Neural progenitor cell (in vitro differentiated cells): ENCODE measurements around the gene YDJC. TPM values are rescaled to one million over a fixed set of nuclear protein-coding genes. Genes with fewer than 3 reads are reported as not detected.

Experiments used
- DNase-seq: peaks from one replicate; pipeline ENCODE4 v3.0.0-alpha.2; 2016; ENCODE audit warnings: low spot score
- H2AFZ ChIP-seq: fragments of 200-600 bp; sonication (generic); replicated peaks from 2 replicates; pipeline ENCODE4 v1.6.1; 2016; ENCODE audit warnings: antibody characterized with exemption
- H3F3A ChIP-seq: fragments of 200-600 bp; sonication (generic); 2 replicates; pipeline ENCODE4 v1.6.1; 2016; ENCODE audit warnings: antibody characterized with exemption, low read depth
- H3K27ac ChIP-seq: fragments of 200-600 bp; sonication (generic); 2 replicates; pipeline ENCODE4 v1.5.1; 2016; ENCODE audit warnings: mild to moderate bottlenecking
- H3K27me3 ChIP-seq: fragments of 200-600 bp; sonication (generic); 2 replicates; pipeline ENCODE4 v1.6.1; 2016; ENCODE audit warnings: mild to moderate bottlenecking, moderate library complexity
- H3K36me3 ChIP-seq: fragments of 200-600 bp; sonication (generic); 2 replicates; pipeline ENCODE4 v1.5.1; 2016
- H3K4me1 ChIP-seq: fragments of 200-600 bp; sonication (generic); 2 replicates; pipeline ENCODE4 v1.6.1; 2016; ENCODE audit warnings: mixed run types
- H3K4me2 ChIP-seq: fragments of 200-600 bp; sonication (generic); 2 replicates; pipeline ENCODE4 v1.6.1; 2016
- H3K4me3 ChIP-seq: fragments of 200-600 bp; sonication (generic); 2 replicates; pipeline ENCODE4 v1.5.1; 2016
- H3K79me2 ChIP-seq: fragments of 200-600 bp; sonication (generic); 2 replicates; pipeline ENCODE4 v1.6.1; 2016; ENCODE audit warnings: low read depth
- H3K9ac ChIP-seq: fragments of 200-600 bp; sonication (generic); 2 replicates; pipeline ENCODE4 v1.6.1; 2016
- H3K9me3 ChIP-seq: fragments of 200-600 bp; sonication (generic); 2 replicates; pipeline ENCODE4 v1.5.1; 2016; ENCODE audit warnings: low read depth
- H4K20me1 ChIP-seq: fragments of 200-600 bp; sonication (generic); 2 replicates; pipeline ENCODE4 v1.6.1; 2016; ENCODE audit warnings: low read depth
- H3K27ac Mint-ChIP-seq: 3 replicates; pipeline ENCODE4 v1.8.0; 2021; ENCODE audit warnings: mixed read lengths
- H3K27me3 Mint-ChIP-seq: 2 replicates; pipeline ENCODE4 v1.8.0; 2022; ENCODE audit warnings: low read depth, mild to moderate bottlenecking, inconsistent platforms, moderate library complexity, mixed read lengths; ENCODE audit not compliant: insufficient read depth
- H3K36me3 Mint-ChIP-seq: 3 replicates; pipeline ENCODE4 v1.8.0; 2021; ENCODE audit warnings: mixed read lengths
- H3K4me1 Mint-ChIP-seq: 3 replicates; pipeline ENCODE4 v1.8.0; 2021; ENCODE audit warnings: mixed read lengths
- H3K4me3 Mint-ChIP-seq: 3 replicates; pipeline ENCODE4 v1.8.0; 2021; ENCODE audit warnings: mild to moderate bottlenecking, moderate library complexity, mixed read lengths
- H3K9me3 Mint-ChIP-seq: 3 replicates; pipeline ENCODE4 v1.8.0; 2020; ENCODE audit warnings: mixed read lengths
- EZH2 ChIP-seq: fragments of 200-600 bp; sonication (generic); IDR thresholded peaks from 2 replicates; pipeline ENCODE4 v1.6.1; 2017; ENCODE audit warnings: antibody characterized with exemption, mild to moderate bottlenecking, moderate library complexity
- EZH2phosphoT487 ChIP-seq: fragments of 200-600 bp; sonication (generic); IDR thresholded peaks from 2 replicates; pipeline ENCODE4 v1.6.1; 2017; ENCODE audit warnings: antibody characterized with exemption
- total RNA-seq: library from RNA; depleted of rRNA; stranded (reverse); fragments of >200 nt; gene quantifications from 2 replicates; pipeline ENCODE4 v1.2.3, GENCODE V29; 2015; ENCODE audit warnings: low replicate concordance
- TF ChIP-seq, protein P1 (sequence below): fragments of 200-600 bp; sonication (generic); IDR thresholded peaks from 2 replicates; pipeline ENCODE4 v1.5.1; 2017; ENCODE audit warnings: antibody characterized with exemption, mild to moderate bottlenecking

YDJC gene
- total RNA-seq, 1 donor from 2014 or later, result 4.8 TPM

GRCh38 chr22:21636629-21637218 lies 6.9 kb upstream of the YDJC start:
- DNase-seq, result no peak
- Mint-ChIP-seq H3K36me3 (no peaks in the 10 kb centered on the region), H3K9me3 (no peaks in the 10 kb centered on the region)

GRCh38 chr22:21635771-21636510 lies 6.1 kb upstream of the YDJC start:
- no peaks in the 10 kb centered on the region for H3K9me3 Mint-ChIP-seq
- Histone ChIP-seq H3K4me3 (no peak overlapping the region), H3K27ac (no peak overlapping the region), H3K4me2 (no peak overlapping the region), H2AFZ (no peak overlapping the region), H3K9ac (no peak overlapping the region), H3K27me3 (no peaks in the 10 kb centered on the region), H3K36me3 (no peaks in the 10 kb centered on the region), H3F3A (peaks cover 2% of the 10 kb centered on the region), H3K79me2 (no peaks in the 10 kb centered on the region), H3K9me3 (no peaks in the 10 kb centered on the region), H4K20me1 (no peaks in the 10 kb centered on the region), H3K4me1 (peaks cover under 1% of the 10 kb centered on the region)
- peaks cover 5% of the 10 kb centered on the region for H3K27me3 Mint-ChIP-seq
- DNase-seq, result no peak
- TF ChIP-seq EZH2 (no peak), EZH2phosphoT487 (no peak)
- TF ChIP-seq, protein P1, sequence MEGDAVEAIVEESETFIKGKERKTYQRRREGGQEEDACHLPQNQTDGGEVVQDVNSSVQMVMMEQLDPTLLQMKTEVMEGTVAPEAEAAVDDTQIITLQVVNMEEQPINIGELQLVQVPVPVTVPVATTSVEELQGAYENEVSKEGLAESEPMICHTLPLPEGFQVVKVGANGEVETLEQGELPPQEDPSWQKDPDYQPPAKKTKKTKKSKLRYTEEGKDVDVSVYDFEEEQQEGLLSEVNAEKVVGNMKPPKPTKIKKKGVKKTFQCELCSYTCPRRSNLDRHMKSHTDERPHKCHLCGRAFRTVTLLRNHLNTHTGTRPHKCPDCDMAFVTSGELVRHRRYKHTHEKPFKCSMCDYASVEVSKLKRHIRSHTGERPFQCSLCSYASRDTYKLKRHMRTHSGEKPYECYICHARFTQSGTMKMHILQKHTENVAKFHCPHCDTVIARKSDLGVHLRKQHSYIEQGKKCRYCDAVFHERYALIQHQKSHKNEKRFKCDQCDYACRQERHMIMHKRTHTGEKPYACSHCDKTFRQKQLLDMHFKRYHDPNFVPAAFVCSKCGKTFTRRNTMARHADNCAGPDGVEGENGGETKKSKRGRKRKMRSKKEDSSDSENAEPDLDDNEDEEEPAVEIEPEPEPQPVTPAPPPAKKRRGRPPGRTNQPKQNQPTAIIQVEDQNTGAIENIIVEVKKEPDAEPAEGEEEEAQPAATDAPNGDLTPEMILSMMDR, result no peak
- peaks cover 9% of the 10 kb centered on the region for H3K4me1 Mint-ChIP-seq
- H3K4me3 Mint-ChIP-seq, result no peak overlapping the region
- H3K36me3 Mint-ChIP-seq, result no peaks in the 10 kb centered on the region
- H3K27ac Mint-ChIP-seq, result no peak overlapping the region

More at GRCh38 chr22:21636629-21637218, 6.9 kb upstream of the YDJC start:
- H3K4me1 Mint-ChIP-seq, result peaks cover 14% of the 10 kb centered on the region
- Histone ChIP-seq H3K27me3 (no peaks in the 10 kb centered on the region), H2AFZ (no peak overlapping the region), H3K4me2 (no peak overlapping the region), H3K4me3 (no peak overlapping the region), H3K27ac (no peak overlapping the region), H3K4me1 (peaks cover 5% of the 10 kb centered on the region), H3F3A (peaks cover 9% of the 10 kb centered on the region), H3K9ac (no peak overlapping the region), H4K20me1 (no peaks in the 10 kb centered on the region), H3K36me3 (no peaks in the 10 kb centered on the region), H3K9me3 (no peaks in the 10 kb centered on the region), H3K79me2 (no peaks in the 10 kb centered on the region)
- no peak for TF ChIP-seq EZH2
- TF ChIP-seq, protein P1, result no peak
- no peak for TF ChIP-seq EZH2phosphoT487
- H3K4me3 Mint-ChIP-seq, result peak overlapping the region; percentile 52
- H3K27ac Mint-ChIP-seq, result no peak overlapping the region
- peaks cover 6% of the 10 kb centered on the region for H3K27me3 Mint-ChIP-seq

DNA sequence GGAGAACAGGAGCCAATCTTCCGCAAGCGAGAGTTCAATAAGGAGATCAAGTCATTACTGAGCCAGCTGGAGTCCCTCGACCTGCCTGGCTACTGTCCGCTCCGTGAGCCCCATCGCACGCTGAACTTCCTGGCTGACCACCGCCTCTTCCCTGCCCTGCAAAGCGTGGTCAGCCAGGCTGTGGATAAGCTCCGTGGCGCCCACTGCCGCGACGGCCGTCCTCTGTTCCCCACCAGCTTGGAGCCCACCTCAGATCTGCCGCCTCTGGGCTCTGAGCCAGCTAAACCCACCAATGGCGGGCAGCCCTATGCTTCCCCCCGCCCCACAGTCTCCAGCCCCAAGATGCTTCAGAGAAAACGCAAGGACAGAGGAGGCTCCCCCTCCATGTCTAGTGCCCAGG lies 5.0 kb upstream of the YDJC start:
- no peaks in the 10 kb centered on the region for H3K79me2 ChIP-seq

More for the DNA sequence above, 5.0 kb upstream of the YDJC start:
- Histone ChIP-seq H3K4me2 (no peak overlapping the region), H3K27me3 (no peaks in the 10 kb centered on the region), H3K4me3 (no peak overlapping the region), H3K36me3 (no peaks in the 10 kb centered on the region), H3F3A (no peaks in the 10 kb centered on the region), H3K27ac (no peak overlapping the region), H3K4me1 (no peaks in the 10 kb centered on the region), H2AFZ (no peak overlapping the region), H3K9me3 (no peaks in the 10 kb centered on the region), H3K9ac (no peak overlapping the region), H4K20me1 (no peaks in the 10 kb centered on the region)
- H3K27ac Mint-ChIP-seq, result no peak overlapping the region
- H3K4me3 Mint-ChIP-seq, result no peak overlapping the region
- TF ChIP-seq EZH2phosphoT487 (no peak), EZH2 (no peak)
- TF ChIP-seq, protein P1, result no peak
- peaks cover 4% of the 10 kb centered on the region for H3K4me1 Mint-ChIP-seq
- H3K9me3 Mint-ChIP-seq, result no peaks in the 10 kb centered on the region
- no peak for DNase-seq
- no peaks in the 10 kb centered on the region for H3K36me3 Mint-ChIP-seq
- H3K27me3 Mint-ChIP-seq, result peaks cover 2% of the 10 kb centered on the region
